NCI-H345 treated with DMSO at 0.1 percent for 48 hours (cell line): ENCODE results near the gene LIPT2.

Source experiments
- DNase-seq: peaks from one replicate; lab custom pipeline; 2025; ENCODE audit not compliant: unreplicated experiment; lab: John Stamatoyannopoulos, UW

The LIPT2 gene

GRCh38 chr11:74466916-74467885 is 26.3 kb downstream of the LIPT2 start, which contains the start of gene KCNE3:
KCNE3 (minus strand) TSS chr11:74467549; CDS start chr11:74457563, 9,986 bp downstream.
- no peak for DNase-seq

GRCh38 chr11:74465291-74465708 is 28.2 kb downstream of the LIPT2 start:
- no peak for DNase-seq

- no peak for DNase-seq
Measured at GRCh38 chr11:74464746-74465145, 28.8 kb downstream of the LIPT2 start.

GRCh38 chr11:74463216-74463615 is 30.3 kb downstream of the LIPT2 start:
- DNase-seq = no peak

- DNase-seq = no peak
Measured at GRCh38 chr11:74462631-74463030, 30.9 kb downstream of the LIPT2 start.

- no peak for DNase-seq
Measured at GRCh38 chr11:74462009-74462408, 31.5 kb downstream of the LIPT2 start.

- DNase-seq = no peak
Measured at GRCh38 chr11:74460481-74461154, 32.9 kb downstream of the LIPT2 start.

- no peak for DNase-seq
Measured at GRCh38 chr11:74460065-74460464, 33.5 kb downstream of the LIPT2 start.

GRCh38 chr11:74459584-74459983 is 33.9 kb downstream of the LIPT2 start:
- no peak for DNase-seq

- no peak for DNase-seq
Measured at GRCh38 chr11:74457356-74457755, 36.2 kb downstream of the LIPT2 start.

GRCh38 chr11:74453373-74453975 is 40.0 kb downstream of the LIPT2 start:
- peak; percentile 52 for DNase-seq

- no peak for DNase-seq
Measured at GRCh38 chr11:74452366-74452765, 41.2 kb downstream of the LIPT2 start.

- DNase-seq = no peak
Measured at GRCh38 chr11:74450318-74450717, 43.2 kb downstream of the LIPT2 start.

- peak; percentile 80 for DNase-seq
Measured at GRCh38 chr11:74449369-74449931, 44.1 kb downstream of the LIPT2 start.

GRCh38 chr11:74447720-74448119 is 45.8 kb downstream of the LIPT2 start:
- DNase-seq = no peak

- no peak for DNase-seq
Measured at GRCh38 chr11:74446532-74446938, 47.0 kb downstream of the LIPT2 start.

GRCh38 chr11:74444173-74444826 is 49.2 kb downstream of the LIPT2 start:
- DNase-seq = no peak

GRCh38 chr11:74443071-74443864 is 50.3 kb downstream of the LIPT2 start:
- DNase-seq = peak; percentile 92

- no peak for DNase-seq
Measured at GRCh38 chr11:74442636-74443035, 50.9 kb downstream of the LIPT2 start.
